Kidney (tissue), 14 donors: ENCODE results near the gene NYAP2. TPM values are rescaled to one million over a fixed set of nuclear protein-coding genes. Genes with fewer than 3 reads are reported as not detected.

Experiments
- DNase-seq, 5 donors: peaks; one replicate each; pipeline ENCODE4 v3.0.0-alpha.2; 2013 to 2020
- FAIRE-seq: peaks from 2 replicates; lab custom pipeline; 2012; peaks lifted over from hg19 to GRCh38; lab: Jason Lieb, UNC
- H3K27ac ChIP-seq, 2 donors: one replicate each; pipeline ENCODE4 v1.7.0; 2013; ENCODE audit warnings: low read depth in 2 of 2, low read length in 2 of 2, inconsistent platforms in 1 of 2
- H3K27me3 ChIP-seq: one replicate; pipeline ENCODE4 v1.7.1; 2013; ENCODE audit warnings: low read length, inconsistent platforms; ENCODE audit not compliant: control insufficient read depth, insufficient read depth
- H3K36me3 ChIP-seq, 3 donors: one replicate each; pipeline versions ENCODE4 v1.7.0 to v1.7.1; 2013; ENCODE audit warnings: low read length in 3 of 3, control low read depth in 1 of 3, inconsistent platforms in 1 of 3; ENCODE audit not compliant: insufficient read depth in 3 of 3, control insufficient read depth in 2 of 3
- H3K4me1 ChIP-seq, 3 donors: one replicate each; pipeline versions ENCODE4 v1.7.0 to v1.7.1; 2013; ENCODE audit warnings: low read length in 3 of 3, inconsistent platforms in 1 of 3, low read depth in 1 of 3; ENCODE audit not compliant: control insufficient read depth in 2 of 3, insufficient read depth in 2 of 3
- H3K4me3 ChIP-seq, 3 donors: one replicate each; pipeline versions ENCODE4 v1.7.0 to v1.8.1; 2013; ENCODE audit warnings: low read length in 3 of 3, control low read depth in 1 of 3, inconsistent platforms in 1 of 3
- H3K9ac ChIP-seq, 3 donors: one replicate each; pipeline versions ENCODE4 v1.7.0 to v1.7.1; 2013; ENCODE audit warnings: low read length in 3 of 3, control low read depth in 1 of 3, inconsistent platforms in 1 of 3
- H3K9me3 ChIP-seq, 3 donors: one replicate each; pipeline versions ENCODE4 v1.7.0 to v1.7.1; 2013; ENCODE audit warnings: low read length in 3 of 3, control low read depth in 1 of 3, inconsistent platforms in 1 of 3; ENCODE audit not compliant: control insufficient read depth in 2 of 3, insufficient read depth in 1 of 3
- CTCF ChIP-seq: IDR thresholded peaks from 3 replicates; pipeline ENCODE4 v1.5.1; 2012; ENCODE audit warnings: mild to moderate bottlenecking, moderate library complexity, borderline replicate concordance; ENCODE audit not compliant: insufficient read depth; ENCODE audit errors: extremely low read depth
- intact Hi-C: fragments of 100-400 bp; cut with DNase I; formaldehyde crosslinking; loops from one replicate; pipeline ENCODE4 v1.11.1; 2022
- polyA plus RNA-seq: library from polyadenylated mRNA; stranded (reverse); fragments of 350-450 nt; fragmentation: Illumina TruSeq; extraction: RNeasy Lipid Tissue Mini Kit (QIAGEN cat#74804); gene quantifications from one replicate; pipeline ENCODE4 v1.2.3, GENCODE V29; 2014; ENCODE audit warnings: low read depth, low replicate concordance; ENCODE audit not compliant: insufficient read depth
- total RNA-seq: library from RNA; stranded (reverse); fragmentation: NEBNext Ultra II Directional; extraction: Animal tissue kit (Norgen Biotek cat#: 25700); gene quantifications from one replicate; pipeline ENCODE4 v1.2.1, GENCODE V29; 2021
- donor health status: control.
- donor health status: control.
- donor health status: control.
- donor health status: control.
- donor health status: control.
- donor health status: DM: yes; HTN: yes; CAD: no.
- donor health status: Normal renal cell carcinoma (clear cell type).

NYAP2 gene
- total and polyA plus RNA-seq, 2 donors from 2014 or later, result 0.66 TPM; not detected in 1

- Histone ChIP-seq H3K9ac (no peak overlapping the region), H3K4me3 (no peak overlapping the region), H3K36me3 (no peaks in the 10 kb centered on the region), H3K9me3 (no peaks in the 10 kb centered on the region), H3K4me1 (no peaks in the 10 kb centered on the region), H3K27ac (no peak overlapping the region), H3K27me3 (no peaks in the 10 kb centered on the region)
- no peak for TF ChIP-seq CTCF
- intact Hi-C loops, result no loop called here
- DNase-seq (no peak), FAIRE-seq (no peak)
Observed at GRCh38 chr2:225496568-225496967, 97.1 kb downstream of the NYAP2 start.

GRCh38 chr2:225497166-225497565 lies 97.7 kb downstream of the NYAP2 start:
- no peak overlapping the region for H3K27ac ChIP-seq
- intact Hi-C loops, result no loop called here
- no peak for TF ChIP-seq CTCF
- no peak overlapping the region for H3K9ac ChIP-seq
- FAIRE-seq (no peak), DNase-seq (no peak)
- no peak overlapping the region for H3K4me3 ChIP-seq
- no peaks in the 10 kb centered on the region for H3K9me3 ChIP-seq
- H3K36me3 ChIP-seq, result no peaks in the 10 kb centered on the region
- H3K27me3 ChIP-seq, result no peaks in the 10 kb centered on the region
- H3K4me1 ChIP-seq, result no peaks in the 10 kb centered on the region

- Histone ChIP-seq H3K36me3 (no peaks in the 10 kb centered on the region), H3K27me3 (no peaks in the 10 kb centered on the region), H3K9me3 (no peaks in the 10 kb centered on the region), H3K4me1 (no peaks in the 10 kb centered on the region), H3K27ac (no peak overlapping the region), H3K4me3 (no peak overlapping the region), H3K9ac (no peak overlapping the region)
- no peak for DNase-seq
- intact Hi-C loops, result no loop called here
- no peak for TF ChIP-seq CTCF
- FAIRE-seq, result no peak
Observed at GRCh38 chr2:225501022-225501421, 101.5 kb downstream of the NYAP2 start.

- no peaks in the 10 kb centered on the region for H3K27me3 ChIP-seq
- no peak for TF ChIP-seq CTCF
- FAIRE-seq, result no peak
- intact Hi-C loops, result no loop called here
- no peak overlapping the region for H3K9ac ChIP-seq
- no peak overlapping the region for H3K4me3 ChIP-seq
- H3K27ac ChIP-seq, result no peak overlapping the region
- H3K4me1 ChIP-seq, result no peaks in the 10 kb centered on the region
- no peaks in the 10 kb centered on the region for H3K36me3 ChIP-seq
- no peaks in the 10 kb centered on the region for H3K9me3 ChIP-seq
- DNase-seq, result no peak
Observed at GRCh38 chr2:225502971-225503370, 103.5 kb downstream of the NYAP2 start.
